Stimulated activated CD8-positive, alpha-beta memory T cell treated with anti-CD3 and anti-CD28 coated beads, Interleukin-4, amount 100 ng/mL, for 24 hours (primary cell): ENCODE data around the gene SELENOM.
"Not testable (repeated sequence)": the region's sequence is repeated elsewhere in the genome, so short reads cannot be mapped to it uniquely, and the experiment has no call there.

Experiments used
- DNase-seq: peaks from one replicate; pipeline ENCODE4 v3.0.0-alpha.2; 2020; ENCODE audit warnings: low read depth

Gene SELENOM

GRCh38 chr22:31130873-31131272 is 23.5 kb upstream of the SELENOM start:
- DNase-seq = no peak

GRCh38 chr22:31128156-31128555 is 20.8 kb upstream of the SELENOM start:
- DNase-seq = no peak

GRCh38 chr22:31127181-31127772 is 19.9 kb upstream of the SELENOM start:
- DNase-seq = no peak

- DNase-seq = no peak
These were observed 19.5 kb upstream of the SELENOM start for GRCh38 chr22:31126869-31127175.

GRCh38 chr22:31126128-31126868 is 18.9 kb upstream of the SELENOM start:
- DNase-seq = no peak

GRCh38 chr22:31125521-31126117 is 18.3 kb upstream of the SELENOM start:
- no peak for DNase-seq

- no peak for DNase-seq
These were observed 17.6 kb upstream of the SELENOM start for GRCh38 chr22:31124811-31125465.

- no peak for DNase-seq
These were observed 16.9 kb upstream of the SELENOM start for GRCh38 chr22:31124290-31124689.

- no peak for DNase-seq
These were observed 15.9 kb upstream of the SELENOM start for GRCh38 chr22:31123292-31123602.

- no peak for DNase-seq
These were observed 15.3 kb upstream of the SELENOM start, which contains the start of gene INPP5J for GRCh38 chr22:31122532-31123291. INPP5J (plus strand) TSS chr22:31122966; CDS start chr22:31123015, 49 bp downstream.

GRCh38 chr22:31122196-31122531 is 14.8 kb upstream of the SELENOM start:
- no peak for DNase-seq

- DNase-seq = no peak
These were observed 14.0 kb upstream of the SELENOM start for GRCh38 chr22:31121403-31121802.

GRCh38 chr22:31120642-31121041 is 13.3 kb upstream of the SELENOM start:
- DNase-seq = no peak

- no peak for DNase-seq
These were observed 12.9 kb upstream of the SELENOM start for GRCh38 chr22:31120230-31120629.

GRCh38 chr22:31119026-31119717 is 11.8 kb upstream of the SELENOM start:
- no peak for DNase-seq

GRCh38 chr22:31118046-31118820 is 10.9 kb upstream of the SELENOM start:
- no peak for DNase-seq

GRCh38 chr22:31112547-31113091 is 5.3 kb upstream of the SELENOM start:
- not testable (repeated sequence) for DNase-seq

GRCh38 chr22:31107894-31108218 is 488 bp upstream of the SELENOM start:
- DNase-seq = no peak

GRCh38 chr22:31106731-31107177 is 614 bp downstream of the SELENOM start:
- DNase-seq = no peak

GRCh38 chr22:31106001-31106571 is 1.3 kb downstream of the SELENOM start:
- DNase-seq = no peak
